AG04449 (cell line): ENCODE measurements around the gene FXYD6.

ENCODE experiments used
- CTCF ChIA-PET: fragments of 350-600 bp; formaldehyde crosslinking; extraction: SDS; loops from one replicate; lab custom pipeline; 2021; ENCODE audit warnings: antibody characterized with exemption; lab: Yijun Ruan, JAX
- POLR2A ChIA-PET: fragments of 400-600, 350-600 bp; formaldehyde crosslinking; extraction: SDS; loops from one replicate; lab custom pipeline; 2020; ENCODE audit warnings: antibody characterized with exemption, inconsistent platforms; lab: Yijun Ruan, JAX
- DNase-seq: peaks from one replicate; pipeline ENCODE4 v3.0.0-alpha.2; 2010; ENCODE audit warnings: low read depth, low spot score
- H3K4me3 ChIP-seq: 2 replicates; pipeline ENCODE4 v1.5.1; 2011; ENCODE audit warnings: low read depth, mild to moderate bottlenecking, control low read depth, low read length
- CTCF ChIP-seq: IDR thresholded peaks from one replicate; pipeline ENCODE4 v1.5.1; 2011; ENCODE audit warnings: mild to moderate bottlenecking, moderate library complexity, low read length, control low read depth, inconsistent platforms; ENCODE audit not compliant: insufficient read depth; ENCODE audit errors: missing control alignments

FXYD6 gene

DNA sequence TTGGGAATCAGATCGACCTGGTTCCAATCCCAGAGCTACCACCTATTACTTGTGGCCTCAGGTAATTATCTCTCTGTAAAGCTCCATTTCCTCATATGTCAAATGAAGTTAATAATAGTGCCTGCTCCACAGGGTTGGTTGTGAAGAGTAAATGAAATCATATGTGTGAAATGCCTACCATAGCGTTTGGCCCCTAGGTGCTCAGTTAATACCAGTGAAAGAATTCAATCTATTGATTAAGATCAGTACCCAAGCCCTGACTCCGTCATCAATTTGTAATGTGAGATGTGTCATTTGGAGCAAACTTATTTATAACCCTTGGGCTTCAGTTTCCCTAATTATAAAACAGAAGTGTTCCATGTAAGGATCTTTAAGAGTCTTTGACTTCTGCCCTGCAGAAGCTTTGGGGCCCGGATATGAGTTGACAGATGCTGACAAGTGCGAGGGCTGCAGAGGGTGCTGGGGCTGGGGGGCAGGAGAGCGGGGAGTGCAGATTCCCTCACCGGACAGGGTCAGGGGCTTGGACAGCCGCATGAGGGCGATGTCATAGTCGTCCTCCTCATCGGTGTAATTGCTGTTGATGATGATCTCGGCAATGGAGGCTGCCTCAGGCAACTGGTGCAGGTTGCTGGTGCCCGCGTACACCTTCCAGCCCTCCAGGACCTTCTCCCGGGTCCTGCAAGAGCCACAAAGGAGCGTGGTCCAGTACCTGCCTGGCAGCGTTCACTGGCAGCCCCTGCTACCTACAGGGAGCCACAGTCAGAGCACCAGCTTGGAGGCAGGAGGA is 31.8 kb upstream of the FXYD6 start:
- H3K4me3 ChIP-seq, result no peak overlapping the region
- TF ChIP-seq CTCF, result no peak
- CTCF ChIA-PET, result interaction anchor here (1.0 to 3.9 kb wide), 3 partner anchors 38 to 90 kb away, joined by 4 to 15 read pairs (median 14); no protein-coding TSS in a partner anchor

DNA sequence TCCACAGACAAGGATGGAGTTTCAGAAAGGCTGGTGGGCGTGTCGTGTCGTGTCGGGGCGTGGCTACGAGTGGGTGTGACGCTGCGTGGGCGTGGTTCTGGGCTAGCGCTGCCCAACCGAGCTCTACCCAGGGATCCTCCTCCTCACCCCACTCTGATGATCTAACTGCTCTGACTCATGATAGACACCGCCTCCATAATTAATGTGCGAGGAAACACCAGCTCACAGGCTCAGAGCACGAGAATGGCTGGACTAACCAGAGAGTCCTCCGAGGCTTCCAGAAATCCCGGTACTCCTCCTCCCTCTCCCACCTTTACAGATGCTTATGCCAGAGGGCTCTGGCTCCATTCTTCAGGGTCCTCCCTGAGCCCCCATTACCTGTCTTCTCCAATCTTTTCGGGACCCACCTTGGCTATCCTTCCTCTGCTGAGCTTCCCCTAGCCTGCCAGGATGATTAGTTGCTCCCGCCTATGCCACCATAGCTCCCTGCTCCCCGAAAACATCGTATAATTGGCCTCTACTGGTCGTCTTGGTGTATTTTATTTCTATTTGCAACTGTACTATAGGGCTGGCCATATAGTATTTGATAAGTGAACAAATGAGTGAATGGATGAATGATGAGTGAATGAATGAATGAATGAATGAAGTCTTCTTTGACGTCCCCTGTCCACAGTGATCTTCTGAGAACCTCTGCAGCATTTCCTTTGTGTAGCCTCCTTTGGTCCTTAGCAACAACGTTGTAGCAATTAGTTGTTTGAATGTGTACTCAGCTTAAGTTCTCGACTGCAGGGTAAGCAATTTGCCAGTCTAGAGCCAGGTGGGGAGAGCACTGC is 31.0 kb upstream of the FXYD6 start:
- no peak for TF ChIP-seq CTCF
- ChIA-PET POLR2A (no interaction called here), CTCF (interaction anchor here (1.0 to 3.9 kb wide), 3 partner anchors 39 to 89 kb away, joined by 4 to 15 read pairs (median 14); no protein-coding TSS in a partner anchor)
- peak; percentile 26 for DNase-seq
- no peak overlapping the region for H3K4me3 ChIP-seq

More for the DNA sequence above, 31.8 kb upstream of the FXYD6 start:
- POLR2A ChIA-PET, result no interaction called here
- DNase-seq, result no peak

GRCh38 chr11:117906710-117907109 is 30.3 kb upstream of the FXYD6 start:
- TF ChIP-seq CTCF, result no peak
- POLR2A ChIA-PET, result no interaction called here
- no peak for DNase-seq
- CTCF ChIA-PET, result interaction anchor here (1.2 to 3.9 kb wide), 3 partner anchors 10 to 63 kb away, joined by 3 to 15 read pairs (median 14); no protein-coding TSS in a partner anchor
- H3K4me3 ChIP-seq, result no peak overlapping the region

- POLR2A ChIA-PET, result no interaction called here
- no peak overlapping the region for H3K4me3 ChIP-seq
- DNase-seq, result no peak
- CTCF ChIA-PET, result interaction anchor here (1.2 to 3.9 kb wide), 2 partner anchors 11 to 41 kb away, joined by 3 to 15 read pairs; no protein-coding TSS in a partner anchor
- no peak for TF ChIP-seq CTCF
These were observed 29.7 kb upstream of the FXYD6 start for GRCh38 chr11:117906126-117906525.

DNA sequence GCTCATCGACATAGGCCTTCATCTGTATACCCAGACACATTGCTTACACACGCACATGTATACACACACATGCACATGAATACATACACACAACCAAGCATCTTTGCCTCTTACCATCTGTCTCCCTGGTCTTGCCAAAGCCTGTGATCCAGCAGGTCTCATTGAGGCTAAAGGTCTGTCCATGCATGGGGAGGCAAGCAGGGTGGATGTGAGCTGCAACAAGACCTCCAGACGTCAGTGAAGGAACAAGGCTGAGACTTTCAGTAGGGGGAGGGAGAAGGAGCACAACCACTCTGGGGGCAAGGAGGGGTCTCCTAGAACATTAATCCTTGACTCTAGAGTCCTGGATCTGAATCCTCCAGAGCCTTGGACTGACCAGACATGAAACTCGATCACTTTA is 29.1 kb upstream of the FXYD6 start:
- H3K4me3 ChIP-seq, result no peak overlapping the region
- DNase-seq, result no peak
- no peak for TF ChIP-seq CTCF
- ChIA-PET CTCF (interaction anchor here (1.2 to 3.9 kb wide), 3 partner anchors 11 to 62 kb away, joined by 3 to 31 read pairs (median 15); no protein-coding TSS in a partner anchor), POLR2A (no interaction called here)
